ENCODE data around the gene HEG1. TPM values are rescaled to one million over a fixed set of nuclear protein-coding genes. Genes with fewer than 3 reads are reported as not detected.

HEG1 gene
- total RNA-seq, 2 experiments from 2014 or later = 31.2 to 32.6 TPM

DNA sequence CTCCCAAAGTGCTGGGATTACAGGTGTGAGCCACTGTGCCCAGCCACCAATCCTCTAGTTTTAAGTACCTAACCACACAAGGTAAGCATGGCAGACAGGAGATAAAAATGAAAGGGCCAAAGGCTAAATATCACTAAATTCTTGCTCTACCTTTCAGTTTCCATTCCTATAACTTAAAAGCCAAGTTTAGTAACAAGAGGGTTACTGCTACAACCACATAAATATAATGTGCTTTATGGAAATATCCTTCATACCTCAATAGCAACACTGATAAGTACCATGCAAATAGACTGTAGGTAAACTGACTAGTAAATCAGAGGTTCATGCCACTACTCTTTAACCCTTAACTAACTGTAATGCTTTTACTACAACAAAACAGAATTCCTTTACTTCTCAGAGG lies 82.5 kb downstream of the HEG1 start:
- Histone ChIP-seq H3K27me3 (ENCODE audit: control insufficient read depth in 1 of 2, insufficient read depth in 2 of 2, low read length in 2 of 2) (no peaks in the 10 kb centered on the region), H3K36me3 (ENCODE audit: insufficient read depth, low read length) (peaks cover 52% of the 10 kb centered on the region)
- intact Hi-C loops (cut with DNase I, micrococcal nuclease) = no loop called here

GRCh38 chr3:124972457-124972856 lies 83.3 kb downstream of the HEG1 start:
- H3K36me3 ChIP-seq (ENCODE audit: insufficient read depth, low read length) = peaks cover 47% of the 10 kb centered on the region
- no peaks in the 10 kb centered on the region for H3K27me3 ChIP-seq (ENCODE audit: control insufficient read depth in 1 of 2, insufficient read depth in 2 of 2, low read length in 2 of 2)
- no peaks in the 10 kb centered on the region for H3K4me1 ChIP-seq (ENCODE audit: insufficient read depth, low read length)
- Mint-ChIP-seq H3K4me1 (ENCODE audit: low read depth) (no peaks in the 10 kb centered on the region), H3K36me3 (ENCODE audit: low read depth) (peaks cover 80% of the 10 kb centered on the region), H3K9me3 (no peaks in the 10 kb centered on the region), H3K4me3 (no peak overlapping the region), H3K27ac (no peak overlapping the region), H3K27me3 (no peaks in the 10 kb centered on the region)
- TF ChIP-seq, protein P1, sequence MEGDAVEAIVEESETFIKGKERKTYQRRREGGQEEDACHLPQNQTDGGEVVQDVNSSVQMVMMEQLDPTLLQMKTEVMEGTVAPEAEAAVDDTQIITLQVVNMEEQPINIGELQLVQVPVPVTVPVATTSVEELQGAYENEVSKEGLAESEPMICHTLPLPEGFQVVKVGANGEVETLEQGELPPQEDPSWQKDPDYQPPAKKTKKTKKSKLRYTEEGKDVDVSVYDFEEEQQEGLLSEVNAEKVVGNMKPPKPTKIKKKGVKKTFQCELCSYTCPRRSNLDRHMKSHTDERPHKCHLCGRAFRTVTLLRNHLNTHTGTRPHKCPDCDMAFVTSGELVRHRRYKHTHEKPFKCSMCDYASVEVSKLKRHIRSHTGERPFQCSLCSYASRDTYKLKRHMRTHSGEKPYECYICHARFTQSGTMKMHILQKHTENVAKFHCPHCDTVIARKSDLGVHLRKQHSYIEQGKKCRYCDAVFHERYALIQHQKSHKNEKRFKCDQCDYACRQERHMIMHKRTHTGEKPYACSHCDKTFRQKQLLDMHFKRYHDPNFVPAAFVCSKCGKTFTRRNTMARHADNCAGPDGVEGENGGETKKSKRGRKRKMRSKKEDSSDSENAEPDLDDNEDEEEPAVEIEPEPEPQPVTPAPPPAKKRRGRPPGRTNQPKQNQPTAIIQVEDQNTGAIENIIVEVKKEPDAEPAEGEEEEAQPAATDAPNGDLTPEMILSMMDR (IDR thresholded peaks at IDR 0.05) = no peak
- H3K9me3 ChIP-seq (ENCODE audit: control insufficient read depth in 1 of 2, insufficient read depth in 1 of 2, low read length in 2 of 2) = no peaks in the 10 kb centered on the region
- no peak for ATAC-seq (ENCODE audit: poor library complexity)
- POLR2A ChIA-PET = no interaction called here
- intact Hi-C loops (cut with DNase I, micrococcal nuclease) = no loop called here
- CTCF ChIA-PET = interaction anchor here (1.2 kb wide), 1 partner anchor 47 kb away, joined by 3 read pairs; no protein-coding TSS in a partner anchor
- H3K4me3 ChIP-seq (ENCODE audit: low read length) = no peak overlapping the region
- no peak for DNase-seq
- H3K27ac ChIP-seq (ENCODE audit: low read depth in 1 of 2, low read length in 2 of 2) = no peak overlapping the region

More for the DNA sequence above, 82.5 kb downstream of the HEG1 start:
- no peak overlapping the region for H3K27ac ChIP-seq (ENCODE audit: low read depth in 1 of 2, low read length in 2 of 2)
- H3K4me3 ChIP-seq (ENCODE audit: low read length) = no peak overlapping the region
- H3K9me3 ChIP-seq (ENCODE audit: control insufficient read depth in 1 of 2, insufficient read depth in 1 of 2, low read length in 2 of 2) = no peaks in the 10 kb centered on the region
- no peaks in the 10 kb centered on the region for H3K27me3 Mint-ChIP-seq
- CTCF ChIA-PET = no interaction called here
- no peak for ATAC-seq (ENCODE audit: poor library complexity)
- POLR2A ChIA-PET = no interaction called here
- no peaks in the 10 kb centered on the region for H3K4me1 Mint-ChIP-seq (ENCODE audit: low read depth)
- H3K4me1 ChIP-seq (ENCODE audit: insufficient read depth, low read length) = no peaks in the 10 kb centered on the region
- H3K9me3 Mint-ChIP-seq = no peaks in the 10 kb centered on the region
- no peak overlapping the region for H3K27ac Mint-ChIP-seq
- DNase-seq = no peak
- no peak overlapping the region for H3K4me3 Mint-ChIP-seq
- H3K36me3 Mint-ChIP-seq (ENCODE audit: low read depth) = peaks cover 87% of the 10 kb centered on the region
- TF ChIP-seq, protein P1 (IDR thresholded peaks at IDR 0.05) = no peak

DNA sequence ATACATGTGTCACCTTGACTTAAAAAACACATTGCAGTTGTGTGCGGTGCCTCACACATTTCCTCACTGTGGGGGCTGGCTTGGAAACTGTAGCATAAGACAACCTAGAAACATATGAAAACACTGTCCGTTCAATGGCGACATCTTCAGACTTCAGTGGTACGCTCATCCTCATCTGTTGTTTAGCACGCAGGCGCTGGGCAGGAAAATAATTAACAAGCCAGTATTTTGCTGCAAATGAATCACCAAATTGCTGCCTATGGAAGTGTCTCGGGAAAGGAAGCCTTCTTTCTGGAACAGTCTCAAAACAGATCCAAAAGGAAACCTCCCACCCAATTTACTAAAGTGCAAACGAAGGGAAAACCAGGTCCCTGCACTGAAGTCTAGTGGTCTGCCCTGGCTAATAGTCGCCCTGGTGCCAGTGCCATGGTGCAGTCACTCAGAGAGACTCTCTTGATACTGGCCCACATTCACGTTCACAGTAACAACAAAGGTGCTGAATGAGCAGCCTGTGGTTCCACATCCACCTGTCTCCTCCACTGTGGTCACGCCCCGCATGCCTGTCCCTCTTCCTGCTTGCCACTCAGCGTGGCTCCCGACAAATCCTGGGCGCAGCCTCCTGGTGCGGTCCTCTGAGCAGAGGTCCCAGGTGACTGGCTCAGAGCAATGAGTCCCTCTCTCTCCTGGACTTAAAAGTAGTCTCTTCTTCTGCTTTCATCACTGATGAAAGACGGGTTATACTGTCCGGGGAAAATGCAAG lies 85.7 kb downstream of the HEG1 start:
- Histone ChIP-seq H3K4me3 (ENCODE audit: low read length) (no peak overlapping the region), H3K27ac (ENCODE audit: low read depth in 1 of 2, low read length in 2 of 2) (no peak overlapping the region), H3K9me3 (ENCODE audit: control insufficient read depth in 1 of 2, insufficient read depth in 1 of 2, low read length in 2 of 2) (no peaks in the 10 kb centered on the region), H3K4me1 (ENCODE audit: insufficient read depth, low read length) (no peaks in the 10 kb centered on the region), H3K36me3 (ENCODE audit: insufficient read depth, low read length) (peaks cover 33% of the 10 kb centered on the region), H3K27me3 (ENCODE audit: control insufficient read depth in 1 of 2, insufficient read depth in 2 of 2, low read length in 2 of 2) (no peaks in the 10 kb centered on the region)
- no peaks in the 10 kb centered on the region for H3K4me1 Mint-ChIP-seq (ENCODE audit: low read depth)
- H3K9me3 Mint-ChIP-seq = no peaks in the 10 kb centered on the region
- DNase-seq (no peak), ATAC-seq (ENCODE audit: poor library complexity) (no peak)
- CTCF ChIA-PET = no interaction called here
- POLR2A ChIA-PET = no interaction called here
- peaks cover 61% of the 10 kb centered on the region for H3K36me3 Mint-ChIP-seq (ENCODE audit: low read depth)
- intact Hi-C loops (cut with DNase I, micrococcal nuclease) = no loop called here
- H3K27ac Mint-ChIP-seq = no peak overlapping the region
- H3K4me3 Mint-ChIP-seq = no peak overlapping the region
- TF ChIP-seq, protein P1 (IDR thresholded peaks at IDR 0.05) = no peak
- no peaks in the 10 kb centered on the region for H3K27me3 Mint-ChIP-seq

Measured in CD4-positive, alpha-beta T cell (primary cell).